Activated T-cell treated with anti-CD3 and anti-CD28 coated beads for 48 hours (primary cell): ENCODE data around the gene CCDC138.

Source experiments
- DNase-seq: peaks from one replicate; pipeline ENCODE4 v3.0.0-alpha.2; 2020; ENCODE audit warnings: low read depth

Gene CCDC138

GRCh38 chr2:108896741-108897140 is 110.2 kb downstream of the CCDC138 start:
- no peak for DNase-seq

DNA sequence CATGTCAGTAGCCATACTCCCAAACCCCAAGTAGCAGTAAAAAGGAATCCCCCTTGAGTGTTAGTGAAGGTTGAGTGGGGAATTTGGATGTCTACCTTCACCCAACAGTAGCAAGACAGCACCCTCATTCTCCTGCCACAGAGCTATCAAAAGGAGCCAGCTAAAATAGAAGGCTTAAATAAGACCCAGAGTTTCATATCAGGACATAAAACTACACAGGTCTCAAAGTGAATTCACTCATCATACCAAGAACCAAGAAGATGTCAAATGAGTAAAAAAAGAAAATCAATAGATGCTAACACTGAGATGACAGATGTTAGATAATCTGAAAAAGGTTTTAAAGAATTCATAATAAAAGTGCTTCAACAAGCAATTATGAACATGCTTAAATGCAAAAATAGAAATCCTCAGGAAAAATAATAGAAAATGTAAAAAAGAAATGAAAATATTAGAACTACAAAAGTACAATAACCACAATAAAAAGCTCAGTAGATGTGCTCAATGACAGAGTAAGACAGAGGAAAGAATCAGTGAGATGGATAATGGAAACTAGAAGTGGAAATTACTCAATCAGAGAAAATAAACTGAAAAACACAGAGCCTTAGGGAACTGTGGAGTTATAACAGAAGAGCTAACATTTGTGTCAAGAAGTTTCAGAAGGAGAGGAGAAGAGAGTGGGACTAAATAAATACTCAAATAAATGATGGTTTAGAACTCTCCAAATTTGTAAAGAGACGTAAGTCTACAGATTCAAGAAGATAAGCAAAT is 111.9 kb downstream of the CCDC138 start:
- no peak for DNase-seq

DNA sequence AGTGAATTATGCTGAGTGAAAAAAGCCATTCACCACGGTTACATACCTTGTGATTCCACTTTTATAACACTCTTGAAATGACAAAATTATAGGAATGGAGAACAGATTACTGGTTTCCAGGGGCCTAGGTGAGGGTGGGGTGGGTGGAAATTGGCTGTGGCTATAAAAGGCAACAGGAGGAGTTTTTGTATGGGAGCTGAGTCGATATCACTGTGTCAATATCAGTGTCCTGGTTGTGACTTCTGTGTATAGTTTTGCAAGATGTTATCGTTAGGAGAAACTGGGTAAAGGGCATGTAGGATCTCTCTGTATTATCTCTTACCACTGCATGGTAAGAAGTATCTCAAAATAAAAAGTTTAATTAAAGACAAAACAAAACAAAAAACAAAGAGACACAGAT is 118.1 kb downstream of the CCDC138 start:
- DNase-seq: no peak

GRCh38 chr2:108905176-108905575 is 118.6 kb downstream of the CCDC138 start:
- no peak for DNase-seq

GRCh38 chr2:108905906-108906305 is 119.3 kb downstream of the CCDC138 start:
- DNase-seq: no peak

GRCh38 chr2:108906403-108907077 is 120.0 kb downstream of the CCDC138 start:
- DNase-seq: no peak

- DNase-seq: no peak
Measured at GRCh38 chr2:108907822-108908712, 121.5 kb downstream of the CCDC138 start.

DNA sequence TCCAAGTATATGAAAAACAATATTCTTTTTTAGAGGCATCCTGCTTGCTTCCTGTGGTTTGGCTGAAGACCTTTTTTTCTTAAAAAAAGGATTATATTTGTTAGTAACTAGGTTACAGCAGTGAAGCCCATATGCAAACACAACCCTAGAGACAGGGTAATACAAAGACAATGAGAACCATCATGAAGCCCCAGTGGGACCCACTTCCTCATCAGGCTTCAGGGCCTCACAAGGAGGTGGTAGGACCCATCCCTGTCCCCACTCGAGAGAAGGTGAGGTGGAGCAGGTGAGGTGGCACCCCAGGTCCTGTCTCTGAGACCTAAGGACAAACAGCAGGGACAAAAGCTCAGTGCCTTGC is 122.1 kb downstream of the CCDC138 start:
- no peak for DNase-seq

- DNase-seq: no peak
Measured at GRCh38 chr2:108909275-108909823, 122.8 kb downstream of the CCDC138 start.

GRCh38 chr2:108910011-108910431 is 123.5 kb downstream of the CCDC138 start:
- DNase-seq: no peak

DNA sequence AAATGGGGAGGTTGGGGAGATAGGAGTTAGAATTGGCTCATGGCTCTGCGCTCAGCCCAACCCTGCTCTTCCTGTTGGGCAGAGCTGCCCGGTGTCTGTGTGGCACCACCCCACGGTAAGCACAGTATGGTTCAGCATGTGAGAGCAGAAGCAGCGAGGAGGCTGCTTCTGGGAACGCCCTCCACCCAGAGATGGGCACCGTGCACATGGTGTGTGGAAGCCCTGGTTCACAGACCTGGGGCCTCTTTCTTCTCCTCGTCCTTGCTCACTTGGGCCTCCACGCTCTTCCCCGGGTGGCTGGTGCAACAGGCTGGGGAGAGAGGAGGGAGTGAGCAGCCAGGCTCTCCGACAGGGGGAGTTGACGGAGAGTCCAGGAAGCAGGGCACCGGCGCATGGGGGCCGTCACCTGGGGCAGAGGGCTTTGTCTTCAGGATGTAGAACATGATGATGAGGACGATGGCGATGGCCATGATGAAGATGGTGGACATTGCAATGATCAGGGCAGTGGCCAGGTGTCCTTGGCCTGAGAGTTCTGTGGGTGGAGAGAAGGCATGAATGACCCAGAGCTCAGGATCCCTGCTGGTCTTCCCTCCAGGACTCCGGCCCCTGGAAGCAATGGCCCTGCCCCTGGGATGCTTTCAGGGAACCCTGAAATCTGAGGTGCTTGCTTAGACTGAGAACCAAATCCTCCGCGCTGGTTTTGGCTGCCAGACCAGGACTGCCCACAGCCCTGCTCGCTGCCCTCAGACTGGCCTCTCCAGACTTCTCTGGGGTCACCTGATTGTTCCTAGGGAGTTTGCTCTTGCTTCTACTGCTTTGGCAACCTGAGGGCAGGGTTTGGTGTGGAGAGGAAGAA is 124.2 kb downstream of the CCDC138 start:
- no peak for DNase-seq

GRCh38 chr2:108911401-108911800 is 124.8 kb downstream of the CCDC138 start:
- no peak for DNase-seq

GRCh38 chr2:108911807-108912628 is 125.4 kb downstream of the CCDC138 start:
- no peak for DNase-seq

- no peak for DNase-seq
Measured at GRCh38 chr2:108912629-108912902, 126.0 kb downstream of the CCDC138 start.

GRCh38 chr2:108916122-108916795 is 129.7 kb downstream of the CCDC138 start:
- DNase-seq: no peak

DNA sequence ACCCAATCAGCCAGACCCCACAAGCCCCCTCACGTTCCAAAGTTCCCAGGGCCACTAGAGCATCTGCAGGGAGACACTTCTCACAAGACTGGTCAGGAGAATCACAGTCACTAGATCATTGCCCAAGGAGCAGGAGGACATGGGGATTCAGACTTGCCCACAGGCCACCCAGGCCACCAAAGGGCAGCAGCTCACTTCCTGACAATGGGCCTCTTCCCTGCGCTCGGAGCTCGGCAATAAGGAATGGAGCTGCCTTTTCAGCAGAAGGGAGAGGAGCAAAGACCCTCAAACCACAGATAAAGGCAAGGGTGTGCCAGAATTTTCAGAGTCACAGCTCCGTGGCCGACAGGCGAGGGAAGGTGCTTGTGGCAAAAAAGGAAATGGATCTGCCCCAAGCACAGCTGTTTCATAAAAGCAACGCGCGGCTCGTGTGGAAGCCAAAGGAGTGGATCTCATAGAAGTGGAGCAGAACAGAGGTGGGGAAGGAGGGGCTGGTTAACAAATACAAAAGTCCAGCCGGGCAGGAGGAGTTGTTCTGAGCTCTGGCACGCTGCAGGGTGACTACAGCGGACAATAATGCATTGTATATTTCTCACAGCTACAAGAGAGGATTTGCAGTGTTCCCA is 130.3 kb downstream of the CCDC138 start:
- no peak for DNase-seq

- DNase-seq: no peak
Measured at GRCh38 chr2:108917526-108917925, 131.0 kb downstream of the CCDC138 start.

GRCh38 chr2:108918156-108918874 is 131.7 kb downstream of the CCDC138 start:
- no peak for DNase-seq

DNA sequence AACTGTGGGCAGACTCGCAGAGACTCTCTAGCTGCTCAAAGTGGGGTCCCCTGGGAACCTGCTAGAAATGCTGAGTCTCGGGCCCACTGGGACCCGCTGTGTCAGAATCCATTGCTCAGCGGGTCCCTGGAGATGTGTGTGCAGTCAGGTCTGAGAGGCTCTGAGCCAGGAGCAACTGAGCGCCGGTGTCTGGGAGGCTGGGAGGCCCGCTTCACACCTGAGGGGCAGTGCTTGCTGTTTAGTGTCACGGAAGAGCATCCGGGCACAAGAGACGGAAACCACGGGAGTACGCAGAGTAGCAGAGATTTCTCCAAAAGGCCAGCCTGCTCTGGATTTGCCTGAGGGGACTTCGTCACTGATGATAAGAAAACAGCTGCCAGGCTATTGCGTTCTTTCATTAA is 132.4 kb downstream of the CCDC138 start:
- no peak for DNase-seq
